ENCODE results near the gene DUSP19.

DUSP19 gene

GRCh38 chr2:183126635-183127034 is 48.1 kb downstream of the DUSP19 start:
- H3K9me3 ChIP-seq: no peaks in the 10 kb centered on the region
- no peak for DNase-seq
- peaks cover 8% of the 10 kb centered on the region; the same call in 1 of the 2 replicates for H3K36me3 ChIP-seq
- no peaks in the 10 kb centered on the region for H3K4me1 ChIP-seq
- no peak for TF ChIP-seq CTCF (IDR thresholded peaks at IDR 0.05; ENCODE audit: low read depth, low read length)
- no peaks in the 10 kb centered on the region for H3K27me3 ChIP-seq
- H3K4me3 ChIP-seq (ENCODE audit: low read depth, low read length): no peak overlapping the region

- H3K27me3 ChIP-seq: no peaks in the 10 kb centered on the region
- no peak for TF ChIP-seq CTCF (IDR thresholded peaks at IDR 0.05; ENCODE audit: low read depth, low read length)
- no peaks in the 10 kb centered on the region for H3K4me1 ChIP-seq
- H3K9me3 ChIP-seq: no peaks in the 10 kb centered on the region
- no peak for DNase-seq
- peaks cover 11% of the 10 kb centered on the region; the same call in 1 of the 2 replicates for H3K36me3 ChIP-seq
- H3K4me3 ChIP-seq (ENCODE audit: low read depth, low read length): no peak overlapping the region
Measured at GRCh38 chr2:183134016-183134415, 55.5 kb downstream of the DUSP19 start.

GRCh38 chr2:183148955-183149354 is 70.4 kb downstream of the DUSP19 start:
- no peak for DNase-seq
- Histone ChIP-seq H3K4me1 (no peaks in the 10 kb centered on the region), H3K4me3 (ENCODE audit: low read depth, low read length) (no peak overlapping the region), H3K27me3 (no peaks in the 10 kb centered on the region), H3K9me3 (no peaks in the 10 kb centered on the region), H3K36me3 (peaks cover 2% of the 10 kb centered on the region; the same call in 1 of the 2 replicates)
- no peak for TF ChIP-seq CTCF (IDR thresholded peaks at IDR 0.05; ENCODE audit: low read depth, low read length)

- Histone ChIP-seq H3K27me3 (no peaks in the 10 kb centered on the region), H3K36me3 (peaks cover 2% of the 10 kb centered on the region; the same call in 1 of the 2 replicates), H3K9me3 (no peaks in the 10 kb centered on the region), H3K4me1 (no peaks in the 10 kb centered on the region), H3K4me3 (ENCODE audit: low read depth, low read length) (no peak overlapping the region)
- no peak for TF ChIP-seq CTCF (IDR thresholded peaks at IDR 0.05; ENCODE audit: low read depth, low read length)
- DNase-seq: no peak
Measured at GRCh38 chr2:183149489-183149888, 70.9 kb downstream of the DUSP19 start.

Measured in BE2C (cell line).